Neural progenitor cell (in vitro differentiated cells): ENCODE measurements around the gene UBAC1. TPM values are rescaled to one million over a fixed set of nuclear protein-coding genes. Genes with fewer than 3 reads are reported as not detected.
"Not testable (repeated sequence)": the region's sequence is repeated elsewhere in the genome, so short reads cannot be mapped to it uniquely, and the experiment has no call there.

Experiments
- DNase-seq: peaks from one replicate; pipeline ENCODE4 v3.0.0-alpha.2; 2016; ENCODE audit warnings: low spot score
- H2AFZ ChIP-seq: fragments of 200-600 bp; sonication (generic); replicated peaks from 2 replicates; pipeline ENCODE4 v1.6.1; 2016; ENCODE audit warnings: antibody characterized with exemption
- H3F3A ChIP-seq: fragments of 200-600 bp; sonication (generic); 2 replicates; pipeline ENCODE4 v1.6.1; 2016; ENCODE audit warnings: antibody characterized with exemption, low read depth
- H3K27ac ChIP-seq: fragments of 200-600 bp; sonication (generic); 2 replicates; pipeline ENCODE4 v1.5.1; 2016; ENCODE audit warnings: mild to moderate bottlenecking
- H3K27me3 ChIP-seq: fragments of 200-600 bp; sonication (generic); 2 replicates; pipeline ENCODE4 v1.6.1; 2016; ENCODE audit warnings: mild to moderate bottlenecking, moderate library complexity
- H3K36me3 ChIP-seq: fragments of 200-600 bp; sonication (generic); 2 replicates; pipeline ENCODE4 v1.5.1; 2016
- H3K4me1 ChIP-seq: fragments of 200-600 bp; sonication (generic); 2 replicates; pipeline ENCODE4 v1.6.1; 2016; ENCODE audit warnings: mixed run types
- H3K4me2 ChIP-seq: fragments of 200-600 bp; sonication (generic); 2 replicates; pipeline ENCODE4 v1.6.1; 2016
- H3K4me3 ChIP-seq: fragments of 200-600 bp; sonication (generic); 2 replicates; pipeline ENCODE4 v1.5.1; 2016
- H3K79me2 ChIP-seq: fragments of 200-600 bp; sonication (generic); 2 replicates; pipeline ENCODE4 v1.6.1; 2016; ENCODE audit warnings: low read depth
- H3K9ac ChIP-seq: fragments of 200-600 bp; sonication (generic); 2 replicates; pipeline ENCODE4 v1.6.1; 2016
- H3K9me3 ChIP-seq: fragments of 200-600 bp; sonication (generic); 2 replicates; pipeline ENCODE4 v1.5.1; 2016; ENCODE audit warnings: low read depth
- H4K20me1 ChIP-seq: fragments of 200-600 bp; sonication (generic); 2 replicates; pipeline ENCODE4 v1.6.1; 2016; ENCODE audit warnings: low read depth
- H3K27ac Mint-ChIP-seq: 3 replicates; pipeline ENCODE4 v1.8.0; 2021; ENCODE audit warnings: mixed read lengths
- H3K27me3 Mint-ChIP-seq: 2 replicates; pipeline ENCODE4 v1.8.0; 2022; ENCODE audit warnings: low read depth, mild to moderate bottlenecking, inconsistent platforms, moderate library complexity, mixed read lengths; ENCODE audit not compliant: insufficient read depth
- H3K36me3 Mint-ChIP-seq: 3 replicates; pipeline ENCODE4 v1.8.0; 2021; ENCODE audit warnings: mixed read lengths
- H3K4me1 Mint-ChIP-seq: 3 replicates; pipeline ENCODE4 v1.8.0; 2021; ENCODE audit warnings: mixed read lengths
- H3K4me3 Mint-ChIP-seq: 3 replicates; pipeline ENCODE4 v1.8.0; 2021; ENCODE audit warnings: mild to moderate bottlenecking, moderate library complexity, mixed read lengths
- H3K9me3 Mint-ChIP-seq: 3 replicates; pipeline ENCODE4 v1.8.0; 2020; ENCODE audit warnings: mixed read lengths
- CTCF ChIP-seq: fragments of 200-600 bp; sonication (generic); IDR thresholded peaks from 2 replicates; pipeline ENCODE4 v1.5.1; 2017; ENCODE audit warnings: antibody characterized with exemption, mild to moderate bottlenecking
- EZH2 ChIP-seq: fragments of 200-600 bp; sonication (generic); IDR thresholded peaks from 2 replicates; pipeline ENCODE4 v1.6.1; 2017; ENCODE audit warnings: antibody characterized with exemption, mild to moderate bottlenecking, moderate library complexity
- EZH2phosphoT487 ChIP-seq: fragments of 200-600 bp; sonication (generic); IDR thresholded peaks from 2 replicates; pipeline ENCODE4 v1.6.1; 2017; ENCODE audit warnings: antibody characterized with exemption
- total RNA-seq: library from RNA; depleted of rRNA; stranded (reverse); fragments of >200 nt; gene quantifications from 2 replicates; pipeline ENCODE4 v1.2.3, GENCODE V29; 2015; ENCODE audit warnings: low replicate concordance

UBAC1 gene
- total RNA-seq, 1 donor from 2014 or later: 66.0 TPM

DNA sequence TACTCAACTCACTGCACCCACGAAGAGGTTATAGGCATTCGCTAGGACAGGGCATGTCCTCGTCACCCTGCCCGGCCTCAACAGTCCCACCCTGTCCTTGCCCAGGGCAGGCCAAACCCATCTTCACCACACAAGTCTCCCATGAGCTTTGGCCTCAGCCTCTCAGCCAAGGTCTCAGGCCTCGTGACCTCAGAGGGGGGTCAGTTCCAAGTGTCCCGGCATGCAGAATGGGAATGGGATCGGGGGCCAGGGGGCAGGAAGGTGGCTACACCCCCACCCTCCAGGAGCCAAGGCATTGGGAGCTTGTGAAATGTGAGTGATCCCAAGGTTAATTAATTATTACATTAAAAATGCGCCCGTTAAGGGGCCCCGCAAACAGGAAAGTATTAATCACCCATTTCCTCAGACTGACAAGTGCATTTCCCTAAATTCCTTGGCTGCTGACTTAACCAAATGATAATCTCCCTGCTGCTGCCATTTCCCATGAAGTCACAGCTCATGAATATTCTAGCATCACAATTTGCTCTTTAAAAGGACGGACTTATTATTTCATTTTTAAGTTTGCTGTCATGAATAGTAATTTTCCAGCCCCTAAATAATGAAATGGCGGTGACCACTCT, 8.0 kb upstream of the UBAC1 start:
- Histone ChIP-seq H3K27me3 (peaks cover 14% of the 10 kb centered on the region), H3K9me3 (no peaks in the 10 kb centered on the region), H3K79me2 (no peaks in the 10 kb centered on the region), H3K36me3 (no peaks in the 10 kb centered on the region), H4K20me1 (peaks cover 11% of the 10 kb centered on the region), H3K4me2 (no peak overlapping the region), H2AFZ (no peak overlapping the region), H3K4me1 (no peaks in the 10 kb centered on the region), H3K27ac (no peak overlapping the region), H3F3A (peaks cover 12% of the 10 kb centered on the region), H3K9ac (no peak overlapping the region), H3K4me3 (no peak overlapping the region)
- TF ChIP-seq EZH2: no peak
- no peak for TF ChIP-seq EZH2phosphoT487
- no peak for TF ChIP-seq CTCF
- Mint-ChIP-seq H3K4me3 (no peak overlapping the region), H3K27me3 (peaks cover 21% of the 10 kb centered on the region), H3K27ac (no peak overlapping the region), H3K9me3 (no peaks in the 10 kb centered on the region), H3K4me1 (peaks cover 11% of the 10 kb centered on the region), H3K36me3 (no peaks in the 10 kb centered on the region)
- no peak for DNase-seq

DNA sequence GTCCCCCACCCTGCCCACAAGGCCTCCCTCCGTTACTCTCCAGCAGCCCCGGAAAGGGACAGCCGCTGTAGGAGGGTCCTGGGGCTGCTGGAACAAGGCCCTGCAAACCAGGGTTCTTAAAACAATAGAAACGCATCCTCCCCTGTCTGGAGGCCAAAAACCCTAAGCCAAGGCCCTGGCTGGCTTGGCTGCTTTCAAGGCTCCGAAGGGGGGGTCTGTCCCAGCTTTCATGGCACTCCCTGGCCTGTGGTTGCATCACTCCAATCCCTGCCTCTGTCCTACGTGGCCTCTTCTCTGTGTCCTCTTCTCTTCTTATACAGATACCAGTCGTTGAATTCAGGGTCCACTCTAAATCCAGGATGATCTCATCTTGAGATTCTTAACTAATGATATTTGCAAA, 7.4 kb upstream of the UBAC1 start:
- Histone ChIP-seq H3K79me2 (no peaks in the 10 kb centered on the region), H3K36me3 (no peaks in the 10 kb centered on the region), H3K4me3 (no peak overlapping the region), H2AFZ (no peak overlapping the region), H3F3A (peaks cover 12% of the 10 kb centered on the region), H3K4me1 (no peaks in the 10 kb centered on the region), H3K27ac (no peak overlapping the region), H3K27me3 (peaks cover 13% of the 10 kb centered on the region), H3K9me3 (no peaks in the 10 kb centered on the region), H4K20me1 (peaks cover 11% of the 10 kb centered on the region), H3K9ac (no peak overlapping the region), H3K4me2 (no peak overlapping the region)
- TF ChIP-seq EZH2 (no peak), EZH2phosphoT487 (no peak), CTCF (no peak)
- Mint-ChIP-seq H3K36me3 (no peaks in the 10 kb centered on the region), H3K4me1 (peaks cover 11% of the 10 kb centered on the region), H3K9me3 (no peaks in the 10 kb centered on the region), H3K27me3 (peaks cover 21% of the 10 kb centered on the region), H3K27ac (no peak overlapping the region), H3K4me3 (no peak overlapping the region)
- DNase-seq: no peak

- TF ChIP-seq EZH2phosphoT487 (no peak), EZH2 (no peak), CTCF (no peak)
- Mint-ChIP-seq H3K36me3 (no peaks in the 10 kb centered on the region), H3K27ac (no peak overlapping the region), H3K27me3 (peaks cover 23% of the 10 kb centered on the region), H3K4me1 (peaks cover 11% of the 10 kb centered on the region), H3K9me3 (no peaks in the 10 kb centered on the region), H3K4me3 (peak overlapping the region; percentile 52)
- H3K4me3 ChIP-seq: no peak overlapping the region
- peaks cover 12% of the 10 kb centered on the region for H3F3A ChIP-seq
- no peaks in the 10 kb centered on the region for H3K79me2 ChIP-seq
- no peak for DNase-seq
- peaks cover 11% of the 10 kb centered on the region for H4K20me1 ChIP-seq
- H3K9ac ChIP-seq: no peak overlapping the region
- H3K4me2 ChIP-seq: no peak overlapping the region
- no peaks in the 10 kb centered on the region for H3K4me1 ChIP-seq
- H3K36me3 ChIP-seq: no peaks in the 10 kb centered on the region
- no peak overlapping the region for H2AFZ ChIP-seq
- H3K27ac ChIP-seq: no peak overlapping the region
- peaks cover 8% of the 10 kb centered on the region for H3K27me3 ChIP-seq
- H3K9me3 ChIP-seq: no peaks in the 10 kb centered on the region
Observed at GRCh38 chr9:135968083-135968476, 6.9 kb upstream of the UBAC1 start.

DNA sequence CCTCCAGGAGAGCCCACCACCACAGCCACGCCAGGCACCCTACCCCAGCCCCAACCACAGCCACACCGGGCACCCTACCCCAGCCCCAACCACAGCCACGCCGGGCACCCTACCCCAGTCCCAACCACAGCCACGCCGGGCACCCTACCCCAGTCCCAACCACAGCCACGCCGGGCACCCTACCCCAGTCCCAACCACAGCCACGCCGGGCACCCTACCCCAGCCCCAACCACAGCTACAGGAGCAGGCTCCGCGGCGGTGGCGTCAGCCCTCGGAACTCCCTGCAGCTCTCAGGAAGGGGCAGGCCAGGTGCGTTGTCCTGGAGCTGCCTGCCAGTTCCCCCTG, 5.7 kb upstream of the UBAC1 start:
- not testable (repeated sequence) for H3K4me3 ChIP-seq, H3K27ac Mint-ChIP-seq, H3K36me3 Mint-ChIP-seq, H3K4me1 ChIP-seq, H3K4me3 Mint-ChIP-seq, H2AFZ ChIP-seq, DNase-seq, H3K4me2 ChIP-seq, H3K27ac ChIP-seq, H3K9me3 Mint-ChIP-seq, H3K9ac ChIP-seq, H3K36me3 ChIP-seq, H3K79me2 ChIP-seq, H3K9me3 ChIP-seq, H4K20me1 ChIP-seq
- Mint-ChIP-seq H3K4me1 (peaks cover 16% of the 10 kb centered on the region), H3K27me3 (peaks cover 24% of the 10 kb centered on the region)
- Histone ChIP-seq H3K27me3 (peaks cover 11% of the 10 kb centered on the region), H3F3A (peaks cover 12% of the 10 kb centered on the region)
